ENCODE results near the gene PANK3. TPM values are rescaled to one million over a fixed set of nuclear protein-coding genes. Genes with fewer than 3 reads are reported as not detected.
"Not testable (repeated sequence)": the region's sequence is repeated elsewhere in the genome, so short reads cannot be mapped to it uniquely, and the experiment has no call there.

Gene PANK3
- total and polyA plus RNA-seq, 5 donors = 5.3 to 38.6 (median 32.6) TPM

DNA sequence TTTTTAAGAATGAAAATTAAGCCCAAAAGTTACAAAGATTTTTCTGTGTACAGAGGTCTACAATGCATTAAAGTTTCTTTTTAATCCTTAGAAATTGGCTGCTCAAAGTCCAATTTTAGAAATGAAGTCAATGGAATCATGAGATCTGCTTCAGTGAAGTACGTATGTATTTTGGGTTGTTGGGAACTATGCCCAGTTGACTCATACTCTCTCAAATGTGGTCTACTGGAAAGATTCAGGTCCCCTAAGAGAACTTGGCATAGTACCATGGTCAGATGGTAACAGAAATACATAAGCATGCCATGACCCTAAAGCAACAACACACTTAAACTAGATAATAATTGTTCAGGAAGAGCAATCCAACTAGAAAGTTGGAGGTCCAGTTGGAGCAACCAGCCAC is 27.0 kb downstream of the PANK3 start:
- WGBS = 40% methylated on average over 1 of the region's 1 CpG
- no peaks in the 10 kb centered on the region for H3K27me3 ChIP-seq (ENCODE audit: control insufficient read depth, insufficient read depth)
- intact Hi-C loops (cut with DNase I) = no loop called here
- H3K4me1 ChIP-seq (ENCODE audit: control insufficient read depth, insufficient read depth, low read length) = peaks cover 5% of the 10 kb centered on the region
- H3K9me3 ChIP-seq (ENCODE audit: control insufficient read depth, low read length) = no peaks in the 10 kb centered on the region
- peak overlapping the region; percentile 54 for H3K27ac ChIP-seq (ENCODE audit: low read length)
- peak in 1 of 2 donors; percentile 74 for ATAC-seq
- H3K4me3 ChIP-seq (ENCODE audit: low read length) = no peak overlapping the region
- no peak for DNase-seq

DNA sequence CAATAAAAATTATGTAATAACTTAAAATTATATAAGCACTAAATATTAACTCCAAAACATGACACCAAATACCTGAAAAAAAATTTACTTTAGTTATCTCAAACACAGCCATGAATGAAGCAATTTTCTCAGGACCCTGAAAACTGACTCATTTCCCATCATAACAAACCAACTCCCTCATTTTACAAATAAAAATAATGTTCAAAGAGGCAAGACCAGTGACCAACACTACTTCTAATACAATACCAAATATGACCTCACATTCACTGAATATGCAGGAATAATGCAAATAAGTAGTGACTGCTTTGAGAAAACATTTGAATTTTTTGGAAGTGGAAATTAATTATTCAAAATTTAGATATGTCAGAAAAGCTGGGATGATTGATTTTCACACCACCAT is 28.5 kb downstream of the PANK3 start:
- ATAC-seq (no peak), DNase-seq (no peak)
- intact Hi-C loops (cut with DNase I) = no loop called here
- Histone ChIP-seq H3K4me1 (ENCODE audit: control insufficient read depth, insufficient read depth, low read length) (peaks cover 5% of the 10 kb centered on the region), H3K27ac (ENCODE audit: low read length) (no peak overlapping the region), H3K27me3 (ENCODE audit: control insufficient read depth, insufficient read depth) (no peaks in the 10 kb centered on the region), H3K4me3 (ENCODE audit: low read length) (no peak overlapping the region), H3K9me3 (ENCODE audit: control insufficient read depth, low read length) (no peaks in the 10 kb centered on the region)

DNA sequence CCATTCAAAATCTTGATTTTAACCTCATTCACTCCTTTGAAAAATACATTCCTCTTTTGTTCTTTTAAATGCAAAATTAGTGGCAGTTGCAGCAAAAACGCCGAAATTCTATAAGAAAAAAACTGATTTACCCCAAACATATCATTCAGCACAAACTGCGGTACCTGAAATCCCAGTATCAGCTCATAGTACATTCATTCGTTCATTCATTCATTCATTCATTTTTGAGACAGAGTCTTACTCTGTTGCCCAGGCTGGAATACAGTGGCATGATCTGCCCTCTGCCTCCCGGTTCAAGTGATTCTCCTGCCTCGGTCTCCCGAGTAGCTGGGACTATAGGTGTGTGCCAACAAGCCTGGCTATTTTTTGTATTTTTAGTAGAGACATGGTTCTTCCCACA is 29.6 kb downstream of the PANK3 start:
- WGBS = 98% methylated on average over 7 of the region's 7 CpGs
- no peaks in the 10 kb centered on the region for H3K9me3 ChIP-seq (ENCODE audit: control insufficient read depth, low read length)
- ATAC-seq (no peak), DNase-seq (no peak)
- intact Hi-C loops (cut with DNase I) = no loop called here
- H3K4me3 ChIP-seq (ENCODE audit: low read length) = no peak overlapping the region
- H3K27me3 ChIP-seq (ENCODE audit: control insufficient read depth, insufficient read depth) = no peaks in the 10 kb centered on the region
- H3K27ac ChIP-seq (ENCODE audit: low read length) = no peak overlapping the region
- peaks cover 5% of the 10 kb centered on the region for H3K4me1 ChIP-seq (ENCODE audit: control insufficient read depth, insufficient read depth, low read length)

DNA sequence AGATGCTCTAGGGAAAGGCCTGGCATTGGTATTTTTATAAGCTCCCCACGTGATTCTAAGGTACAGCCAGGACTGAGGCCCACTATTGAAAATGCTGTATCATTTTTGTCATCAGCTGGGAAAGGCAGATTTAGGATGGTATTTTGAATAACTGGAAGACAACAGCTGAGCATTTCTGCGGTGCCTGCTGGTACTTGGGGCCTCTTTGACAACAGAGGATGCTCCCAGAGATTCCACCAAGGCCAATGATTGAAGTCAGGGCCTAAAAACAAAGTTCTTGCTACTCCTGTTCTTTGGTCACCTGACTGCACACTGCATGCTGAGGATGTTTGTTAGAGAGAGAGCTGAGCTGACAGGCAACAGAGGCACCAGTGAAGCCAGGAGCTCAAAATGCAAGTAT is 42.0 kb downstream of the PANK3 start:
- WGBS = 74% methylated on average over 2 of the region's 2 CpGs
- no peak overlapping the region for H3K4me3 ChIP-seq (ENCODE audit: low read length)
- no peaks in the 10 kb centered on the region for H3K9me3 ChIP-seq (ENCODE audit: control insufficient read depth, low read length)
- no peak for ATAC-seq
- DNase-seq = no peak
- no peaks in the 10 kb centered on the region for H3K27me3 ChIP-seq (ENCODE audit: control insufficient read depth, insufficient read depth)
- intact Hi-C loops (cut with DNase I) = loop anchor here in 1 of 4 donors (5.0 kb wide), 1 partner anchor 260 kb away; no protein-coding TSS in a partner anchor
- no peak overlapping the region for H3K27ac ChIP-seq (ENCODE audit: low read length)
- H3K4me1 ChIP-seq (ENCODE audit: control insufficient read depth, insufficient read depth, low read length) = no peaks in the 10 kb centered on the region

DNA sequence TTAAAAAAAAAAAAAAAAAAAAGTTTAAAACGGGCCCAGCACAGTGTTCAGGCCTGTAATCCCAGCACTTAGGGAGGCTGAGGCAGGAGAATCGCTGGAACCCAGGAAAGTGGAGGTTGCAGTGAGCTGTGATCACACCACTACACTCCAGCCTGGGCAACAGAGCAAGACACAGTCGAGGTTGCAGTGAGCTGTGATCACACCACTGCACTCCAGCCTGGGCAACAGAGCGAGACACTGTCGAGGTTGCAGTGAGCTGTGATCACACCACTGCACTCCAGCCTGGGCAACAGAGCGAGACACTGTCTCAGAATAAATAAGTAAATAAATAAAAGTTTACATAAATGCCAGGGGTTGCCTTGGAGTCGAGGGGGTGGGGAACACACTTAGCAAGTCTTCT is 44.8 kb downstream of the PANK3 start:
- not testable (repeated sequence) for DNase-seq; H3K4me3 ChIP-seq (ENCODE audit: low read length)

DNA sequence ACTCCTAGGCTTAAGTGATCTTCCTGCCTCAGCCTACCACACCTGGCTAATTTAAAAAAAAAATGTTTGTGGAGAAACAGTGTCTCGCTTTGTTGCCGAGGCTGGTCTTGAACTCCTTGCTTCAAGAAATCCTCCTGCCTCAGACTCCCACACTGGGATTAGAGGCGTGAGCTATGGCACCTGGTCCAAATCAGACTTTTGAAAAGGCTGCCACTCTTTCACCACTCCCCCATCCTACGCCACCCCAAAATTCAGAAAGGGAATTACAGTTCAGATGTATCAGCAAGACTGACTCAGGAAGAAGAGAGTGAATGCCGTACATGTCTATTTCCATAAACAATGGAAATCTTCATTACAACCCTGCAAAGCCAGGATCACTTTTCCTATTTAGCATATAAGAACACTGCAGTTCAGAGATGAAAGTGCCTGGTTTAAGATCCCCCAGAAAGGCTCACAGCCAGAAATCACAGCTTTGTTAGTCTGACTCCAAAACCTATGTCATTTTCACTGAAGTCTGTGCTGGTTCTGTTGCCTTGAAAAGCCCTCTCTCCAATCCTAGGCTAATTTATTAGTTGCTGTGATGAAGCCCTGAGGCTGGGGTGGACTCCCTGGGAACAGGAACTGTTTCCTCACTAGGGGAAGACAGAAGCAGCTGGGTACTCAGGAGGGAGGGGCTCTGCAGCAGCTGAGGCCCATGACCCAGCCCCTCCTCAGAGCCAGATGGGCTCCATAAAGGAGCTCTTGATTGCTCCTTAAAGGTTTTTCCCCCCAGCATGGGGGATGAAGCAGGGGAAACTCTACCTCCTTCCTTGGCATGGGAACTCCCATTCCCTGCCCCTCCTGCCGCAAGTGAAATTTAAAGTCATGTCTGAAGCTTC is 46.9 kb downstream of the PANK3 start:
- no peak for ATAC-seq
- Histone ChIP-seq H3K27me3 (ENCODE audit: control insufficient read depth, insufficient read depth) (no peaks in the 10 kb centered on the region), H3K9me3 (ENCODE audit: control insufficient read depth, low read length) (no peaks in the 10 kb centered on the region), H3K4me3 (ENCODE audit: low read length) (no peak overlapping the region), H3K27ac (ENCODE audit: low read length) (no peak overlapping the region), H3K4me1 (ENCODE audit: control insufficient read depth, insufficient read depth, low read length) (no peaks in the 10 kb centered on the region)
- WGBS = 75% methylated on average over 6 of the region's 6 CpGs
- intact Hi-C loops (cut with DNase I) = no loop called here
- no peak for DNase-seq

More for the DNA sequence above, 44.8 kb downstream of the PANK3 start:
- H3K27ac ChIP-seq (ENCODE audit: low read length); H3K4me1 ChIP-seq (ENCODE audit: control insufficient read depth, insufficient read depth, low read length); H3K27me3 ChIP-seq (ENCODE audit: control insufficient read depth, insufficient read depth); ATAC-seq; intact Hi-C loops (cut with DNase I); H3K9me3 ChIP-seq (ENCODE audit: control insufficient read depth, low read length): not testable (repeated sequence)
- WGBS = 82% methylated on average over 7 of the region's 7 CpGs

DNA sequence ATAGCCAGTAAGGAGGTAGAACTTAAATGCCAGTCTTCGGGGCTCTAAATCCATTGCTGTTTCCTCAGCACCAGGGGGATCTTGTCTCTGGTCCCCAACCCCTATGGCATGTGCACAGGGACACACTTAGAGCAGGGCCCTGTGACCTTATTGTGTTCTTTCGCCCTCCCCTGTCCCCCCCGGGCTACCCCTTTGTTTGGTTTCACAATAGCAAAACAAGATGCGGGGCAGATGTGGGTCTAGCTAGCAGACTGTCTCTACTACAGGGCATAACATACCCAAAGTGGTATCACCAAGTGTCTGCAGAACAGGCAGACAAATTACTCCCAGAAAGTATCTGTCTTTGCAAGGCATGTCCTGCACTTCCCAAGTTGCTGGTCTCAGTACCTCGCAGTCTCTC is 48.0 kb downstream of the PANK3 start:
- Histone ChIP-seq H3K9me3 (ENCODE audit: control insufficient read depth, low read length) (no peaks in the 10 kb centered on the region), H3K27ac (ENCODE audit: low read length) (no peak overlapping the region), H3K4me1 (ENCODE audit: control insufficient read depth, insufficient read depth, low read length) (no peaks in the 10 kb centered on the region), H3K27me3 (ENCODE audit: control insufficient read depth, insufficient read depth) (no peaks in the 10 kb centered on the region), H3K4me3 (ENCODE audit: low read length) (no peak overlapping the region)
- DNase-seq (no peak), ATAC-seq (no peak)
- 85% methylated on average over 5 of the region's 5 CpGs for WGBS
- intact Hi-C loops (cut with DNase I) = no loop called here

DNA sequence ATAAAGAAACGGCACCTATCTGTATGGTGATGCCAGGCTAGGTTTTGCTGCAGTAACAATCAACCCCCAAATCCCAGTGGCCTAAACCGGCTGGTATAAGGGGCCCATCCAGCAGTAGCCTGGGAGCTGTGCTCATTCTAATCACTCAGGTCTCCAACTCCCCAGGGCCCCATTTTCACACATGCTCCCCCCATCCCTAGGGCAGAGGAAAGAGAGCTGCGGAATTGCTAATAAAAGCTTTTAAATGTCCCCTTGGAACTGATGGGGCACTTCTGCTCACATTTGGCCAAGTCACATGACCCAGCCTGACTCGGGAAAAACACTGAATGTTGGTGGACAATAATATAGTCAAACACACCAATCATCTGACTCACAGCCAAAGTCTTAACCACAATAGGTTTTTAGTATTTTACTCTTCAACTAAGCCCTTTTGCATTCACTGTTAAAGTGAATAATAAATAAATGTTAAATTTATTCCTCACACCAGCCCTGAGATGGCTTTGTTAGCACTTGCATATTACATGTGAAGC is 48.5 kb downstream of the PANK3 start:
- DNase-seq (no peak), ATAC-seq (no peak)
- Histone ChIP-seq H3K27me3 (ENCODE audit: control insufficient read depth, insufficient read depth) (no peaks in the 10 kb centered on the region), H3K4me1 (ENCODE audit: control insufficient read depth, insufficient read depth, low read length) (no peaks in the 10 kb centered on the region), H3K4me3 (ENCODE audit: low read length) (no peak overlapping the region), H3K9me3 (ENCODE audit: control insufficient read depth, low read length) (no peaks in the 10 kb centered on the region), H3K27ac (ENCODE audit: low read length) (no peak overlapping the region)
- intact Hi-C loops (cut with DNase I) = no loop called here
- 81% methylated on average over 4 of the region's 4 CpGs for WGBS

DNA sequence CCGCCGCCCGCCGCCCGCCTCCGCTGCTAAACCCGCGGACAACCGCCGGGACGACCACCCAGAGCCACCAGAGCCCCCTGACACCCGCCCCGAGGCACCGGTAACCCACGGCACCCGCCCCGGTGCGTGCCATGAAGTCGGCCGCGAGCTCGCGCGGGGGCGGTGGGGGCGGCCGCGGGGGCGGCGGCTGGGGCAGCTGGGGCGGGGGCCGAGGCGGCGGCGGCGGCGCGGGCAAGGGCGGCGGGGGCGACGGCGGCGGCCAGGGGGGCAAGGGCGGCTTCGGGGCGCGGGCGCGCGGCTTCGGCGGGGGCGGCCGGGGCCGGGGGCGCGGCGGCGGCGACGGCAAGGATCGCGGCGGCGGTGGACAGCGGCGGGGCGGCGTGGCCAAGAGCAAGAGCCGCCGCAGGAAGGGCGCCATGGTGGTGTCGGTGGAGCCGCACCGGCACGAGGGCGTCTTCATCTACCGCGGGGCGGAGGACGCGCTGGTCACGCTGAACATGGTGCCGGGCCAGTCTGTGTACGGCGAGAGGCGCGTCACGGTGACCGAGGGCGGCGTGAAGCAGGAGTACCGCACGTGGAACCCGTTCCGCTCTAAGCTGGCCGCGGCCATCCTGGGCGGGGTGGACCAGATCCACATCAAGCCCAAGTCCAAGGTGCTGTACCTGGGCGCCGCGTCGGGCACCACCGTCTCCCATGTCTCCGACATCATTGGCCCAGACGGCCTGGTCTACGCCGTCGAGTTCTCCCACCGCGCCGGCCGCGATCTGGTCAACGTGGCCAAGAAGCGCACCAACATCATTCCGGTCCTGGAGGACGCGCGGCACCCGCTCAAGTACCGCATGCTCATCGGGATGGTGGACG is 49.6 kb downstream of the PANK3 start:
- DNase-seq (peak; percentile 16 to 55 (median 51)), ATAC-seq (peak; percentile 33 to 49)
- Histone ChIP-seq H3K4me1 (ENCODE audit: control insufficient read depth, insufficient read depth, low read length) (no peaks in the 10 kb centered on the region), H3K27me3 (ENCODE audit: control insufficient read depth, insufficient read depth) (no peaks in the 10 kb centered on the region), H3K9me3 (ENCODE audit: control insufficient read depth, low read length) (no peaks in the 10 kb centered on the region), H3K27ac (ENCODE audit: low read length) (no peak overlapping the region), H3K4me3 (ENCODE audit: low read length) (peak overlapping the region; percentile 50)
- intact Hi-C loops (cut with DNase I) = no loop called here
- 14% methylated on average over 124 of the region's 125 CpGs for WGBS

DNA sequence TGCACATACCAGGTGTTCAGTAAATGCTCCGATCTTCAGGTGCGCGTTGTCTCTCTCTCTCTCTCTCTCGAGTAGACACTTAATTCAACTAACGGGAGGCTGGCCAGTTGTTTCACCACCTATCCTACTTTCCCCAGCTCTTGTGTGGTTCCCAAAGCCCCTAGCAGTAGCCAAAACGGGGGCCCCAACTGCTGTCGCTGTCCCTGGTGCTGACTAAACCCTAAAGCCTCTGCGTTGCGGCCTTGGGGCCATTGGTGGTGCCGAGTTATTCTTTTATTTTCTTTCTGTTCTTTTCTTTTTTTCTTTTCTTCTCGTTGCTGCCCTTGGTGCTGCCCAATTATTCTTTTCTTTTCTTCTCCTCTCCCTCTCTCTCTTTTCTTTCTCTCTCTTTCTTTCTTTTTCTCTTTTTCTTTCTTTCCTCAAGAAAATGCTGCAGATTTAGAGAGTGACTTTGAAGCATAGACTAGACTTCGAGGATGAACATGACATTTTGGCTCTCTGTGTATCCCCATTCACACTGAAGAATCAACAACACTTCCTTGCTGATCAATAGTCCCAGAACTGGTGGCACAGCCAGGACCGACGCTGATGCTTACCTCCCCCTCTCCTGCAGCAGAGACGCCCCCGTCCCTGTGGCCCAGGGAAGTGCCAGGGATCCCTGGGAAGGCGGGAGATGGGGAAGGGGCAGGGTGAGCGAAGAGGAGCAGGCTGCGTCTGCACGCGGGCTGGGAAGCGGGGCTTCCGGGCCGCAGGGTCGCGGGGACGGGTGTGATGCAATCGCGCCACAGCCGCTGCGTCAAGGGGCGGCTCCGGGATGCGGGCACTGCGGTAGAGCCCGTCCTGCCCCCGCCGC is 50.4 kb downstream of the PANK3 start, which contains the start of gene FBLL1:
Gene FBLL1 (plus strand): TSS at position 785 of the 853 bp plus-strand sequence. CDS start 200 bp downstream, outside the sequence.
- 9% methylated on average over 38 of the region's 38 CpGs for WGBS
- intact Hi-C loops (cut with DNase I) = no loop called here
- ATAC-seq = peak in 1 of 2 donors; percentile 57

More for the DNA sequence above, 50.4 kb downstream of the PANK3 start, which contains the start of gene FBLL1:
- H3K4me1 ChIP-seq (ENCODE audit: control insufficient read depth, insufficient read depth, low read length) = no peaks in the 10 kb centered on the region
- no peak within 1 kb of the TSS for H3K27ac ChIP-seq (ENCODE audit: low read length)
- peak within 1 kb of the TSS; percentile 50 for H3K4me3 ChIP-seq (ENCODE audit: low read length)
- DNase-seq = peak; percentile 23 to 64 (median 58)
- H3K27me3 ChIP-seq (ENCODE audit: control insufficient read depth, insufficient read depth) = no peaks in the 10 kb centered on the region
- H3K9me3 ChIP-seq (ENCODE audit: control insufficient read depth, low read length) = no peaks in the 10 kb centered on the region
